K562 (cell line): ENCODE results near the gene DVL3. TPM values are rescaled to one million over a fixed set of nuclear protein-coding genes. Genes with fewer than 3 reads are reported as not detected.

Source experiments
- ATAC-seq: fragments of 200-7000 bp; cut with Tn5 transposase; 3 replicates; pipeline ENCODE4 v1.9.1; 2020; ENCODE audit warnings: moderate library complexity
- BruUV-seq: library from RNA; stranded (reverse); fragments of 400-500 nt; replicated peaks from 2 replicates; lab custom pipeline; 2021; lab: Mats Ljungman, UMichigan
- CTCF ChIA-PET: fragments of 300-600 bp; formaldehyde crosslinking; extraction: SDS; loops from one replicate; lab custom pipeline; 2021; ENCODE audit warnings: low intra/inter-chr PET ratio; lab: Yijun Ruan, JAX
- POLR2A ChIA-PET: fragments of 300-600, 350-650 bp; sonication (Branson Sonifier 250); formaldehyde crosslinking; extraction: SDS; loops from one replicate; lab custom pipeline; 2021; ENCODE audit warnings: antibody characterized with exemption, inconsistent platforms; lab: Yijun Ruan, JAX
- DNase-seq, 4 experiments: peaks; one replicate each; pipeline versions ENCODE4 v3.0.0 to v3.0.0-alpha.2; 2011 to 2018; ENCODE audit warnings: low spot score in 3 of 4, mixed read lengths in 3 of 4; ENCODE audit errors: extremely low read depth in 1 of 4
- FAIRE-seq: peaks from 2 replicates; lab custom pipeline; 2011; peaks lifted over from hg19 to GRCh38; lab: Jason Lieb, UNC
- H2AFZ ChIP-seq: 2 replicates; pipeline ENCODE4 v1.6.0; 2011; ENCODE audit warnings: low read depth, low read length, control low read depth, inconsistent platforms
- H3K27ac ChIP-seq: fragments of 200-600 bp; 3 replicates; pipeline ENCODE4 v1.8.0; 2011; ENCODE audit warnings: low read depth, mild to moderate bottlenecking, control low read depth, inconsistent platforms, low read length, moderate library complexity, mixed read lengths; ENCODE audit errors: extremely low read depth
- H3K27me3 ChIP-seq, 2 experiments: fragments of 300-600 bp in 1 of 2; 2 replicates in 1 of 2; 3 replicates in 1 of 2; pipeline versions ENCODE4 v1.6.0 to v1.8.0; 2011; ENCODE audit warnings: inconsistent platforms in 2 of 2, low read length in 2 of 2, mild to moderate bottlenecking in 1 of 2, mixed read lengths in 1 of 2, moderate library complexity in 1 of 2; ENCODE audit not compliant: control insufficient read depth in 2 of 2, insufficient read depth in 2 of 2
- H3K36me3 ChIP-seq: fragments of 300-600 bp; 3 replicates; pipeline ENCODE4 v1.8.0; 2011; ENCODE audit warnings: mild to moderate bottlenecking, low read length, inconsistent platforms; ENCODE audit not compliant: control insufficient read depth, insufficient read depth
- H3K4me1 ChIP-seq, 2 experiments: fragments of 200-600 bp in 1 of 2; replicated peaks in 1 of 2; 2 replicates in 1 of 2; 3 replicates in 1 of 2; pipeline versions ENCODE4 v1.5.1 to v1.8.0; 2011; ENCODE audit warnings: inconsistent platforms in 2 of 2, low read length in 2 of 2, mild to moderate bottlenecking in 1 of 2, mixed read lengths in 1 of 2, moderate library complexity in 1 of 2; ENCODE audit not compliant: control insufficient read depth in 2 of 2, insufficient read depth in 2 of 2
- H3K4me2 ChIP-seq: 2 replicates; pipeline ENCODE4 v1.6.1; 2011; ENCODE audit warnings: low read length, control low read depth, inconsistent platforms, mixed read lengths; ENCODE audit not compliant: insufficient read depth
- H3K4me3 ChIP-seq: fragments of 200-600 bp; sonication (generic), shearing (Covaris generic); 2 replicates; pipeline ENCODE4 v1.5.1; 2016; ENCODE audit warnings: control low read depth, inconsistent platforms
- H3K79me2 ChIP-seq: fragments of 200-600 bp; 3 replicates; pipeline ENCODE4 v1.8.0; 2011; ENCODE audit warnings: low read length, inconsistent platforms; ENCODE audit not compliant: control insufficient read depth, insufficient read depth
- H3K9ac ChIP-seq, 2 experiments: 2 replicates each; pipeline versions ENCODE4 v1.6.0 to v1.6.1; 2011; ENCODE audit warnings: low read depth in 2 of 2, low read length in 2 of 2, control low read depth in 1 of 2, inconsistent platforms in 1 of 2, mild to moderate bottlenecking in 1 of 2, mixed read lengths in 1 of 2; ENCODE audit not compliant: insufficient read depth in 1 of 2
- H3K9me1 ChIP-seq: one replicate; pipeline ENCODE4 v1.6.0; 2011; ENCODE audit warnings: inconsistent platforms, mild to moderate bottlenecking, low read length, moderate library complexity; ENCODE audit not compliant: control insufficient read depth, insufficient read depth
- H3K9me3 ChIP-seq: replicated peaks from 2 replicates; pipeline ENCODE4 v1.5.1; 2011; ENCODE audit warnings: low read depth, low read length, inconsistent platforms; ENCODE audit not compliant: control insufficient read depth, insufficient read depth
- H4K20me1 ChIP-seq: replicated peaks from 2 replicates; pipeline ENCODE4 v1.6.1; 2011; ENCODE audit warnings: low read length, inconsistent platforms, mixed read lengths; ENCODE audit not compliant: control insufficient read depth, insufficient read depth
- ARID1B ChIP-seq: fragments of 450-650 bp; IDR thresholded peaks from 2 replicates; pipeline ENCODE4 v1.6.1; 2016; ENCODE audit warnings: antibody characterized with exemption, mild to moderate bottlenecking, inconsistent platforms
- KAT7 ChIP-seq: sonication (generic); formaldehyde crosslinking; IDR thresholded peaks from 2 replicates; pipeline ENCODE4 v1.8.0; 2022; ENCODE audit warnings: missing genetic modification reagents, mild to moderate bottlenecking, borderline replicate concordance
- NR2C1 ChIP-seq, 2 experiments: fragments of 450-650 bp; IDR thresholded peaks; 2 replicates each; pipeline ENCODE4 v1.6.1; 2017; ENCODE audit warnings: mild to moderate bottlenecking in 2 of 2, antibody characterized with exemption in 1 of 2, inconsistent platforms in 1 of 2, missing compliant biosample characterization in 1 of 2, missing genetic modification characterization in 1 of 2
- PYGO2 ChIP-seq: fragments of 450-650 bp; IDR thresholded peaks from 2 replicates; pipeline ENCODE4 v1.6.1; 2016; ENCODE audit warnings: mild to moderate bottlenecking, missing genetic modification characterization, moderate library complexity, missing compliant biosample characterization
- SMARCA5 ChIP-seq: fragments of 450-650 bp; IDR thresholded peaks from 2 replicates; pipeline ENCODE4 v1.6.1; 2016
- TAF7 ChIP-seq: fragments of 450-650 bp; IDR thresholded peaks from 2 replicates; pipeline ENCODE4 v1.6.1; 2016; ENCODE audit warnings: missing genetic modification characterization, missing compliant biosample characterization
- ZFP30 ChIP-seq: fragments of 250-450 bp; sonication (Bioruptor Pico); IDR thresholded peaks from 2 replicates; pipeline ENCODE4 v1.8.0; 2022; ENCODE audit warnings: moderate library complexity, mild to moderate bottlenecking, inconsistent platforms, borderline replicate concordance
- ZNF175 ChIP-seq: fragments of 200-800 bp; sonication (Bioruptor generic); IDR thresholded peaks from 2 replicates; pipeline ENCODE4 v1.6.1; 2016; ENCODE audit warnings: low read depth, mild to moderate bottlenecking, missing genetic modification characterization, missing compliant biosample characterization
- WGBS: fragments of 100-300 bp; shearing (Covaris generic); methylation state at CpG from one replicate; pipeline ENCODE4 v1.1.6; 2016; ENCODE audit warnings: low coverage, mixed read lengths; ENCODE audit not compliant: insufficient coverage; ENCODE audit errors: missing lambda C conversion rate; 5-methylcytosine and 5-hydroxymethylcytosine counted together
- in situ Hi-C: fragments of 300-500 bp; cut with MboI; formaldehyde crosslinking; loops from 4 replicates; pipeline ENCODE4 v1.15.0; 2018; ENCODE audit warnings: inconsistent platforms, mixed read lengths
- intact Hi-C: fragments of 100-400 bp; cut with micrococcal nuclease; formaldehyde crosslinking; loops from 2 replicates; pipeline ENCODE4 v1.14.2; 2022
- polyA plus RNA-seq, 8 experiments: library from polyadenylated mRNA; depleted of rRNA in 4 of 8; stranded (reverse) in 5 of 8; unstranded in 3 of 8; fragments of >200 nt; fragmentation: Nextera tagmentation in 2 of 8; fragmentation: Illumina TruSeq in 1 of 8; extraction: Ambion mirVana in 2 of 8; extraction: Trizol in 1 of 8; gene quantifications; 2 replicates each; pipeline versions ENCODE4 v1.2.1 to v1.2.3, GENCODE V29; 2011 to 2014; ENCODE audit warnings: inconsistent platforms in 1 of 8, missing spikeins in 1 of 8
- total RNA-seq, 7 experiments: library from RNA; depleted of rRNA in 6 of 7; stranded (reverse); fragments of >200 nt in 6 of 7; fragmentation: Illumina TruSeq in 2 of 7; extraction: Trizol in 2 of 7; gene quantifications; 2 replicates each; pipeline versions ENCODE4 v1.2.1 to v1.2.3, GENCODE V29; 2011 to 2021; ENCODE audit warnings: low replicate concordance in 1 of 7

DVL3 gene
- total and polyA plus RNA-seq, 9 of the 15 experiments (the other 6 are each of a cell fraction or from before 2014, with no cell fraction given), result 3.1 to 57.9 (median 20.1) TPM

GRCh38 chr3:184135911-184136260 lies 19.3 kb upstream of the DVL3 start (continued):
- TF ChIP-seq ZFP30 (no peak), TAF7 (tag) (no peak), NR2C1 (IDR thresholded peaks at IDR 0.05) (0 out of 2 replicates have a peak, but pooled peaks have one; percentile 7), NR2C1 (tag; IDR thresholded peaks at IDR 0.05) (no peak)

- no peak for TF ChIP-seq PYGO2 (tag)
- no peak for TF ChIP-seq SMARCA5
- no peak for TF ChIP-seq ARID1B
- no peak for TF ChIP-seq KAT7 (CRISPR knock-in tag)
- no peak for TF ChIP-seq ZNF175 (CRISPR knock-in tag)
- ChIA-PET CTCF (no interaction called here), POLR2A (interaction anchor here (0.5 to 1.6 kb wide), 2 partner anchors 12 to 32 kb away, joined by 3 to 4 read pairs; no protein-coding TSS in a partner anchor)
- in situ Hi-C loops, result no loop called here
- peaks cover 31% of the 10 kb centered on the region for H3K79me2 ChIP-seq
- H3K9me3 ChIP-seq, result no peaks in the 10 kb centered on the region
- FAIRE-seq (no peak), DNase-seq (peak in 1 of 4 experiments; percentile 3), ATAC-seq (no peak)
- no peak overlapping the region for H3K9ac ChIP-seq
- H3K27me3 ChIP-seq, result no peaks in the 10 kb centered on the region; a peak in 1 of 5 replicates
- H3K4me2 ChIP-seq, result no peak overlapping the region
- no TSS peak for BruUV-seq
- peaks cover 0 to 4% of the 10 kb centered on the region in 2 experiments; a peak in 2 of 5 replicates for H3K4me1 ChIP-seq
- WGBS, result 97% methylated on average over 10 of the region's 10 CpGs
- intact Hi-C loops, result no loop called here
- H3K9me1 ChIP-seq, result peaks cover 2% of the 10 kb centered on the region
- no peak overlapping the region for H3K27ac ChIP-seq
- peaks cover 86% of the 10 kb centered on the region for H3K36me3 ChIP-seq
- H4K20me1 ChIP-seq, result no peaks in the 10 kb centered on the region
- H2AFZ ChIP-seq, result no peak overlapping the region
- H3K4me3 ChIP-seq, result no peak overlapping the region
Observed at GRCh38 chr3:184140436-184140835, 14.7 kb upstream of the DVL3 start.
